Left lobe of liver (tissue), 2 donors: ENCODE measurements around the gene RALGAPA1. TPM values are rescaled to one million over a fixed set of nuclear protein-coding genes. Genes with fewer than 3 reads are reported as not detected.
"Not testable (repeated sequence)": the region's sequence is repeated elsewhere in the genome, so short reads cannot be mapped to it uniquely, and the experiment has no call there.

Experiments
- ATAC-seq: fragments of 200-7000 bp; cut with Tn5 transposase; one replicate; pipeline ENCODE4 v1.9.1; 2020; ENCODE audit warnings: mild to moderate bottlenecking, moderate library complexity
- DNase-seq: peaks from one replicate; pipeline ENCODE4 v3.0.0-alpha.2; 2020; ENCODE audit warnings: low spot score
- total RNA-seq: library from RNA; stranded (reverse); gene quantifications from one replicate; pipeline ENCODE4 v1.2.1, GENCODE V29; 2021
- donor health status: DM: no; HTN: no; CAD: no; lungs with moderate emphysema.
- donor health status: DM: no; HTN: yes; CAD: no.

The RALGAPA1 gene
- total RNA-seq, 1 donor from 2014 or later = 21.1 TPM

DNA sequence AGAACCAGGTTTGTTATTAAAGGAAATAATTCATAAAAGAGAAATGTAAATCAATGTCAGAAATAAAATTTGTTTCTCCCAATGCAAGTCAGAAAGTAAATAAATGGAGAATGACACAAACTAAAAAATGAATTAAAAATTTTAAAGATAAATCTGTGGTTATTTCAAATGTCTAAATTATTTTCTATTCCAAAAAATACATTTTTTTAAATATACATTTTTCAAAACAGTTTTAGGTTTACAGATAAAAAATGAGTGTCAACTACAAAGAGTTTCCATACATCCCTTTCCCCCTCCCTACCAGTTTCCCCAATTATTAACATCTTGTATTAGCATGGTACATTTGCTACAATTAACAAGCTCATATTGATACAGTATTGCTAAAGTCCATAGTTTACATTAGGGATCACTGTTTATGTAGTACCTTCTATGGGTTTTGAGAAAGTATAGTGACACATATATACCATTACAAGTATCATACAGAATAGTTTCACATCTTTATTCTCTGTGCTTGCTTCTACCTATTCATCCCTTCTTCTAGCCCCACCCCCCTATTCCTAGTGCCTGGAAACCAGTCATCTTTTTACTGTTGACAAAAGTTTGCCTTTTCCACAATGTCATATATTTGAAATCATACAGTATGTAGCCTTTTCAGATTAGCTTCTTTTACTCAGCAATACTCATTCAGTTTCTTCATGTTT is 104.2 kb downstream of the RALGAPA1 start:
- DNase-seq (no peak), ATAC-seq (no peak)

DNA sequence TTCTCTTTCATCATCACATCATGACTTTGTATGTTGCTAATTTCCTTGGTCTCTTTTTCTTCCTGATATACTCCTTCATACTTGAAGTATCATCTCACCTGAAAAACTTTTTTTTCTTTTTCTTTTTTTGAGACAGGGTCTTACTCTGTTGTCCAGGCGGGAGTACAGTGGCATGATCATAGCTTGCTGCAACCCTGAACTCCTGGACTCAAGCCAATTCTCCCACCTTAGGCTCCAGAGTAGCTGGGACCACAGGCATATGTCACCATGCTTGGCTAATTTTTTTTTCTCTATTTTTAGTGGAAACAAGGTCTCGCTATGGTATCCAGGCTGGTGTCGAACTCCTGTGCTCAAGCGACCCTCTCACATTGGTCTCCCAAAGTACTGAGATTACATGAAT is 107.6 kb downstream of the RALGAPA1 start:
- no peak for DNase-seq
- no peak for ATAC-seq

DNA sequence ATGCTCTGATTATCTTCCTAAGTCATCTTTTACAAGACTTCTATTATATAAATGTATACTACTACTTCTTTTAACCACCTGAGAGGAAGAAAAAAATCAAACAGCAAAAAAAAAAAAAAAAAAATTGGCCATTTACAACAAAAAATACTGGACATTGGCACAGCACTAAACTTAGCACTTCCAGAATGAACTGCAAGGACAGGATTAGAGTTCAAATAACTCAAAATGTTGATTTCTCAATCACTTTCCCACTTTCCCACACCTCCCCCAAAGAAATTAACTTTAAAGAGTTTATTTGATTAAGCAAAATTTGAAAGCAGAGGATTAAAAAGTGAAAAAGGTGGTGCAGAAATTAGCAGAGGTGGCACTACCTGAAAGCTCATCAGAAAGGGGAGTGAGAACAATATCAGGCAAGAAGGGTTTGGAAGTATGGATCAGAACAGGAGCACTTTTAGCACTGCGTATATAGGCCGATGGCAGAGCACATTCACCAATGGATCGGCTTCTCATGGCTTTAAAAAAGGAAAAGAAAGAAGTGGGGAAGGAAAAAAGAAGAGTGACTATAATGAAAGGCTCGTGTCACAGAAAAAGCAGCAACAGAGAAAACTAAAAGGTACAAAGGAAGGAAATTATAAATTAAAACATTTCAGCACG is 109.2 kb downstream of the RALGAPA1 start:
- peak; percentile 68 for ATAC-seq
- no peak for DNase-seq

DNA sequence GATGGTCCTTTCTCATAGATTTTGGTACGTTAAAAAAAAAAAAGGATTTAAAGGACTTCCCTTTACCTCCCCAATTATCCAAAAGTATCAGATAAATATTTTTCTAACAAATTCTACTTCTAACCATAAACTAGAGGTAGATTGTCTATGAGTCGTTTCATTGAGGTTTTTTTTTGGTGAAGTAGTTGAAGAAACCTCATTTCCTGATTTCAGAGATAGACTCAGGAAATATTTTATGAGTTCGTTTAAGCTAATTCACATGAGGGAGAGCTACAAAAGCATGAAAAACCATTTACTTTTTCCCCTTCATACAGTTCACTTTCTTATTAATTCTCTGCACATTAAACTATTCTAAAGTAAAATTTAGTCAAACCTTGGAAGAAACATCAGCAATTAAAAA is 112.5 kb downstream of the RALGAPA1 start:
- ATAC-seq (no peak), DNase-seq (no peak)

DNA sequence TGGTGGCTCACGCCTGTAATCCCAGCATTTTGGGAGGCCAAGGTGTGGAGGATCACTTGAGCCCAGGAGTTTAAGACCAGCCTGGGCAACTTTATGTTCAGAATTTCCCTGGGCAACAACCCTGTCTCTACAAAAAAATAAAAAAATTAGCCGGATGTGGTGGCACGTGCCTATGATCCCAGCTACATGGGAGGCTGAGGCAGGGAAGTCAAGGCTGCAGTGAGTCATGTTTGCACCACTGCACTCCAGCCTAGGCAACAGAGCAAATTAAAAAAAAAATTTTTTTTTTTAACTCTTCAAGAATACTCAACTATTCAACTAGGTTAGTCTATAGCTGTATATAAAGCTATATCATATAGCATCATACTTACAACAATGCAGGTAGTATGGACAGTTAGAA is 113.0 kb downstream of the RALGAPA1 start:
- no peak for DNase-seq
- no peak for ATAC-seq

DNA sequence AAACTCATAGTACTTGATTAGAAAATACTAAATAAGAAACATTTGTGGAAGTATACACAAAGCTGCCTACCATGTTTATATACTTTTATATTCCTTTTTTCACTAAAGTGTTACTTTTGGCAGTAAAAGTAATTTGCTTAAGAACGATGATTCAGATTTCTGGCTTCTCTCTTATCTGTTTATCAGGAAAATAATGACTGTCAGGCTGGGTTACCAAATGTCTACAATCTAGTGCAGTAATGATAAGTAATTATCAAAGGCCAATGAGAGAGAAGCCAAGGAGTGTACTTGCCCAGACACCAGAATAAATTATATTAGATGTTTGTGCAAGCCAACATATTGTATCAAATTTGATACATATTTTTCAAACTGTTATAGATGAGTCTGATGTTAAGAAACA is 113.4 kb downstream of the RALGAPA1 start:
- DNase-seq (no peak), ATAC-seq (no peak)

DNA sequence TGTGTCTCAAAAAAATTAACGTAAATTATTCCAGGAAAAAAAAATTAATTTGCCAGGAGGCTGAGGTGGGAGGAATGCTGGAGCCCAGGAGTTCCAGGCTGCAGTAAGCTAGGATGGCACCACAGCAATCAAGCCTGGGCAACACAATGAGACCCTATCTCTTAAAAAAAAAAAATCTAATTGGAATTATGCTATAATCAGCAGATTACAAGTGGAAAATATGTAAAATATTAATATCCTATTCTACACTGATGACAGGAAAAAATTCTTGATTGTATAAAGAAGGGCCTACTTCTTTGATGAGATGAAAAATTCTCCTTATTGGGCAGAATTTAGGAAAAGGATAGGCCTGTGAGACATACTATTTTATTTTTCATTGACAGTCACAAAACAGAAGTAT is 114.0 kb downstream of the RALGAPA1 start:
- ATAC-seq (no peak), DNase-seq (no peak)

DNA sequence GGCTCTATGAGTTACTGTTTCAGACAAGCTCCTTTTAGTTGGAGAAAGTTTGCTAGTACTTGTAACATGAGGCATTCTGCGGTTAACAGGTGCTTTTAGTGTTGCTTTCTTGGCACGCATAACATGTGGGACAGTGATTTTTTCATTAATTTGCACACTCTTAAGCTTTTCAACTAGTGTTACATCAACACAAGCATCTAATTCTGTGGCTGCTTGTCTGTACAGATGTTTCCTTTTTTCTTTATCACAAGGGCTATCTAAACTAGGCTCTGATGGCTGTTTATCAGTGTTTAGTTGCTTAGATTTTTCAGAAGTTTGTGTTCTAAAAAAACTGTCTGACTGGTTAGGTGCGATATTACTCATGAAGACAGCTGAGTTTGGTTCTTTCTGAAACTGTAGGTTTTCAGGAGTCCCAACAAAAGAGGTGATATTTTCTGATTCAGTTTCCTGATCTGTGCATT is 120.1 kb downstream of the RALGAPA1 start:
- ATAC-seq (no peak), DNase-seq (no peak)

DNA sequence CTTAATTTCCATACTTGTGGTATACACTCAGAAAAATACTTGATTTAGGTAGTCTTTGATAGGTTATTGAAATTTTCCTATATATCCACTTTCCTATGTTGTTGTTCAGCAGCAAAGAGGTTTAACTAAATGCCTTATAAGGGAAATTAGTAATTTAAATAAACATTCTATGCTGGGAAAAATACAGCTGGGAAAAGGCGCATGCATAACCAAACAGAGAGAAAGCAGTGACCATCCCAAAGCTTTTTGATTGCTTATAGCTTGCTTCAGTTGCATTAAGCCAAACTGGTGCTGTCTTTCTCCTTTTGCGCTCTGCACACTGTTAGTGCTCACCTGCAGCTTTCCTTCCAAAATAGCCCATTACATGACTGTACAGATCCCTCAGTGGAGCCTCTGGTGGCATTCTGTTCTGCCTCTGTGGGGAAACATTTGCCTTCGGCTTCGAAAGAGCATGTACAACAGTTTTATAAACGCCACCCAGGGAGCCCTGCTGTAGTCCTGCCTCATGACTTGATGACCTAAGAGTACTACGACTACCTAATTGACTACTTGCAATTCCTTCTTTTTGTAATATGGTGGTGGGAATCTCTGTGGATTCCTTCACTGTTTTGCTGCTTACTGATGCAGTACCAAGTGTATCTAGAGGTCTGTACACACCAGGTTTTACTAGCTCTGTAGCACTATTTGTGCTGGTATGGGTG is 120.8 kb downstream of the RALGAPA1 start:
- DNase-seq = no peak
- ATAC-seq = no peak

DNA sequence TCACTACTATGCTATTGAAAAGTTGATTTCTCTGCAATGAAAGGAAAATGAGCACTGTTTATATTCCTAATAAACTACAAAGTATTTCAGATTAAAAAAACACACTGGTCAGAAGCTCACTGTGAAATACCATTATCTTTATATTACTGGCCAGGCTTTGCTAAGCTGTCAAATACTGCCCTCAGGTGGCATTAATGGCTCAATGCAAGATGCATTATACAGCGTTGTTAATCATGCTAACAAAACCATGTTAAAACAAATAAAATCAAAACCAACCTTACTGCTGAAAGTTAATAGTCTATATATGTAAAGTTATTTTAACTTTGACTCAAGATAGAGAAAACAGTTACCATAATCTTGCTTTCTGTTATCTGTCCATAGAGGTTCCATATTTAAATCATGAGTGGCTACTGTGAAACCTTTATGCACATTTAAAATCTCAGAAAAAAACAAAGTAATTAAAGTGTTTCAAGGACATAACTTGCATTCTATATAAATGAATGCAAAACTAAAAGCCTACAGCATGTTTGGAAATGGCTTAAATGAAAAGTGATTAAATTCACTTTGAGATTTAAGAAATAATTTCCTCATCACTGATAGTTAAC is 121.7 kb downstream of the RALGAPA1 start:
- peak; percentile 92 for ATAC-seq
- DNase-seq = no peak

DNA sequence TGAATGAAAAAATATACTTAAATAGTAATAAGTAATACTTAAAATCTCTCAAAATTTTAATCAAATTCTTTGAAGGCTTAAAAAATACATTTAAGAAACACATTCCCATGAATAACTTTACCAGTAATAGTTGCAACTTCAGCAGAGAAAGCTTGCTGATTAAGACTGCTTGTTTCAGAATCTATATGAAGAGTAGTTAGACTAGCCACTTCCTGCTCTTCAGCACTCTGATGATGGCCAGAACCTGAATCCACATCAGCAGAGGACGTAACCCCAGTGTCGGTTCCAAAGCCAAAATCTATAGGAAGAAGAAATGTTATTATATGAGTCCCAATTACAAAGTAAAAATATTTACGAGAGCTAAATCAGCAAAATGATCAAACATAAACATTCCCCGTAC is 125.4 kb downstream of the RALGAPA1 start:
- not testable (repeated sequence) for ATAC-seq, DNase-seq

DNA sequence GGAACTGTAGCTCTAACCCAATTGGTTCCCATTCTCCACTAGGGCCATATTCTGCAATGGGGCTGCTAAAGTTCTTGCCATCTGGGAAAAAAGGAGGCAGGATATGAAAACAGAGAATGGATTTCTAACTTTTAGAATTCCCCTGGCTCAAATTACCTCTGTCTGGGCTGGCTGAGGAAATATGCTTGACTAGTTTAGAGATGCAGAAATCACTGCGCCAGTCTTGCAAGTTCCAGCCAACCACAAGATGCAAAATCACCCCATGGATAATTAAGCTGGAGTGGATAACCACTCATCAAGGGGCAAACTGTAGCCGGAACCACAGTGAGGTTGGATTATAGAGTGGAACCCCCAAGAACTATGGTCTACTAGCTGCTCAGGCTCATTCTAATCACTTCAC is 126.3 kb downstream of the RALGAPA1 start:
- no peak for ATAC-seq
- no peak for DNase-seq

DNA sequence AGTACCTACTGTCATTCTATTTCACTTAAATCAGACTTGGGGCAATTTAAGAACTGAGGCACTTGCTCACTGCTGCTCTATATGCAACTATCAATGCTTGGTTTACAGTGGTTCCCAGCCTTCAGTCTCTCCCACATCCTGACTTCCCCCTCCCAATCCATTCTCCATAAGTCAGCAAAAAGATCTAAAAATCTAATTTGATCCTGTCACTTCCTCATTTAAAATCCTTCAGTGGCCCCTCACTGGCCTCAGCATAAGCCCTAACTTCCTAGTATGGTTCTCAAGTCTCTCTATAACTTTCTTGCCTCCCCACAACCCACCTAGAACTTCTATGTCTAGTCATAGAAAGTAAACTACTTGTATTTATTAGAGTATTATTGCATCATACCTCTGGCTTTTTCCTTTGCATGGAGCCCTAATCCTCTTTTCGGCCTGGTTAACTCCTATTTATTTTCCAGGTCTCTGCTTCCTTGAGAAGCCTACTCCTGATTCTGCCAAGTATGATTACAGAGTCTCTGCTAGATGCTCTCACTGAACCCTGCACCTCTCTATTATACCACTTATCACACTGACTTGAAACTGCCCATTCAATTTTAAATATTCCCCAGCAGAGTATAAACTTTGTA is 130.6 kb downstream of the RALGAPA1 start:
- DNase-seq (no peak), ATAC-seq (no peak)

DNA sequence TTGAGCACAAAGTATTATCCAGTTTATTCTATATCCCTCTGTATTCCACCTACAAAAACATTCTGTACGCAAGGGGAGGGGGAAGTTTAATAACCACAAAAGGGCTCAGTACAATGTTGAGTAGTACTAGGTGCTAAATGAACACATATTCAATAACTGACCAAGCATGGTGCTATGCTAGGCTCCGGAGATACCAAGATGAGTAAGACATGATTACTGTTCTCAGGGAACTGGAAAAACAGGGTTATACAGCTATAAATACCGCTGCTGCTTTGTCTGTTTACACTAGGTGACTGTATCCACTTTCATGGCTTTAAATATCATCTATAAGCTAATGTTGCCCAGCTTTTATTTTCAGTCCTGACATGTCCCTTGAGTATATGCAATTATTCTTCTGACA is 139.3 kb downstream of the RALGAPA1 start:
- ATAC-seq (no peak), DNase-seq (no peak)

DNA sequence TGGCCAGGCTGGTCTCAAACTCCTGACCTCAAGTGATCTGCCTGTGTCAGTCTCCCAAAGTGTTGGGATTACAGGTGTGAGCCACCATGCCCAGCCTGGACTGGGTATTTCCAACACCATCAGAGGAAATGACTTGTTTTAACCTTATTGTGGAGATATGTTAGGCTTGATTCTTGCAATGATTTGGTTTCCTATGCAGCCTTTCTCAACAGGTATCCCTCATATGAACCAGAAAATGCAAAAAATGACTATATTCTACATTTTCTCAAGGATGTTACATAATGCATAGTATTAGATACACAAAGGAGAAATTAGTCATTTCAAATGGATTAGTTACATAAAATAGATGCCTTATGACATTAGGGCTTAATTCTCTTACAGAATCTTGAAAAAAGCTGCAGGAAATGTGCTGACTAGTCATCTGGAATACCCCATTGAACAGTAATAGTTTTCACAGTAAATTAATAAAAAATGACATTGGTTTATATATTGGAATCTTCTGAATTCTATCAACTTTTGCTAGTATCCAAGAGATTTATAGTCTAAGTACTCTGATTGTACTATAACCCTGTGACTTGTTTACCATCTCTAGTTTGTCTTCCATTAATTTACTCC is 142.6 kb downstream of the RALGAPA1 start:
- ATAC-seq (no peak), DNase-seq (no peak)

DNA sequence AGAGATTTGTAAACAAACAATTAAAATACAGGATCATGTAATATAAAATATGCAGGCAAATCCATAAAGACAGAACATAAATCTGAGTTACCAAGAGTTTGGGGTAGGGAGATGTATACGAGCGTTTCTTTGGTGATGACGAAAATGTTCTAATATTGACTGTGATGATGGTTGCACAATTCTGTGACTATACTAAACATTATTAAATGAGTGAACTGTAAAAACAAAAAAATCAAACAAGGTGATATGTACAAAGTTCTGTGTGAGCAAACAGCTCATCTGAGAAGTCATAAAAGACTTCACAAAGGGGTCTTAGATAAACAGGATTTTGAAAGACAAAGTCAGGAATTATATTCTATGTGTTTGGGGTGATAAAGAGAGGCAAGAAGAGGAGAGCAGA is 147.2 kb downstream of the RALGAPA1 start:
- ATAC-seq (no peak), DNase-seq (no peak)

DNA sequence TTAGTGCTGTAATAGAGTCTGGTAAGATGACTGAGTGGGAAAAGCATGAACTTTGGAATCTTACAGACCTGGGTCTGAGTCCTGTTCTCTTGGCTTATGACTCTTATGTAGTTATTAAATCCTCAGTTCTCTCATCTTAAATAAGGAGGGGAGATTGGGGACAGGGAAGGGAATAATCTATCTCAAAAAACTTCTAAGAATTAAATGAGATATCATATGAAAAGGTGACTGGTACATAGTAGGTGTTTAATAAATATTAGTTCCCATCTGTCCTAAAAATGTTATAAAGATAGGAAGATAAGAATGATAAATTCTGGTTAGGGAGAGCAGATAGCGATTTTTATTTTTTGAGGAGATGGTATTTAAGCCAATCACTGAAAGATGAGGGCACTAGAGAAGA is 156.1 kb downstream of the RALGAPA1 start:
- no peak for DNase-seq
- ATAC-seq = no peak

DNA sequence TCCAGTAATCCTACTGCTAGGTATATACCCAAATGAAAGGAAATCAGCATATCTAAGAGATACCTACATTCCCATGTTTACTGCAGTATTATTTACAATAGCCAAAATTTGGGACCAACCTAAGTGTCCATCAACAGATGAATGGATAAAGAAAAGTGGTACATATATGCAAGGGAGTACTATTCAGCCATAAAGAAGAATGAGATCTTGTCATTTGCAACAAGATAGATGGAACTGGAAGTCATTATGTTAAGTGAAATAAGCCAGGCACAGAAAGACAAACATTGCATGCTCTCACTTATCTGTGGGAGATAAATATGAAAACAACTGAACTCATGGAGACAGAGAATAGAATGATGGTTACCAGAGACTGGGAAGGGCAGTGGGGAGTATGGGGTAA is 165.6 kb downstream of the RALGAPA1 start:
- ATAC-seq = no peak
- no peak for DNase-seq

DNA sequence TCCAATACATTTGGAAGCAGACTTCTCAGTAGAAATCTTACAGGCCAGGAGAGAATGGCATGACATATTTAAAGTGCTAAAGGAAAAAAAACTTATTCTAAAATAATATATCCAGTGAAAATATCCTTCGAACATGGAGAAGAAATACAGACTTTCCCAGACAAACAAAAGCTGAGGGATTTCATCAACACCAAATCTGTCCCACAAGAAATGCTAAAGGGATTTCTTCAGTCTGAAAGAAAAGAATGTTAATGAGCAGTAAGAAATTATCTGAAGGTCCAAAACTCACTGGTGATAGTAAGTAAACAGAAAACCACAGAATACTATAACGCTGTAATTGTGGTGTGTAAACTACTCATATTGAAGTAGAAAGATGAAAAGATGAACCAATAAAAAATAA is 171.2 kb downstream of the RALGAPA1 start:
- DNase-seq (no peak), ATAC-seq (no peak)

DNA sequence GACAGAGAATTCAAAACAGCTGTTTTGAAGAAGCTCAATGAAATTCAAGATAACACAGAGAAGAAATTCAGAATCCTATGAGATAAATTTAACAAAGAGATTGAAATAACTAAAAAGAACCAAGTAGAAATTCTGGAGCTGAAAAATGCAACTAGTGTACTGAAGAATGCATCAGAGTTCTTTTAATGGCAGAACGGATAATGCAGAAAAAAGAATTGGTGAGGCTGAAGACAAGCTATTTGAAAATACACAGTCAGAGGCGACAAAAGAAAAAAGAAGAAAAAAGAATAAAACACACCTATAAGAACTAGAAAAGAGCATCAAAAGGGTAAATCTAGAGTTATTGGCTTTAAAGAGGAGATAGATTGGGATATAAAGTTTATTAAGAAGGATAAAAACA is 171.8 kb downstream of the RALGAPA1 start:
- no peak for ATAC-seq
- DNase-seq = no peak

DNA sequence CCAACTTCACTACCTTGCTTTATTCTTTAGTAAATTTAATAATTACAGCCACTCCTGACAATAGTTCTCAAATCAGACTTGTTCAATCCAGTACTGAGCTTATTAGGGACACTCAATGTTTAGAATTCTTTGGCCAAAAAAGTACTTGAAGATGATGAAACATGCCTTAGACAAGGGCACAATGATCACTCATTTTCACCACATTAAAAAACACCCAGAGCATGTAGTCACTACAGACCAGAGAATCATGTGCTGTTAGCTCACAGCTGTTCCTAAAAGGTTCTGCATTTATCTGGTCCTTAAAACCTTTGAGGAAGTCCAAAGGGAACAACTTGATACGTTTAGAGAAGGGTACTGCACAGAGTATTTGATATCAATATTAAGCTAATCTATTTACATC is 176.4 kb downstream of the RALGAPA1 start:
- ATAC-seq (no peak), DNase-seq (no peak)
